COLO829 (cell line): ENCODE data around the gene GPR107.

Experiments
- DNase-seq: peaks from one replicate; pipeline ENCODE4 v3.0.0; 2012; ENCODE audit warnings: low spot score

The GPR107 gene

DNA sequence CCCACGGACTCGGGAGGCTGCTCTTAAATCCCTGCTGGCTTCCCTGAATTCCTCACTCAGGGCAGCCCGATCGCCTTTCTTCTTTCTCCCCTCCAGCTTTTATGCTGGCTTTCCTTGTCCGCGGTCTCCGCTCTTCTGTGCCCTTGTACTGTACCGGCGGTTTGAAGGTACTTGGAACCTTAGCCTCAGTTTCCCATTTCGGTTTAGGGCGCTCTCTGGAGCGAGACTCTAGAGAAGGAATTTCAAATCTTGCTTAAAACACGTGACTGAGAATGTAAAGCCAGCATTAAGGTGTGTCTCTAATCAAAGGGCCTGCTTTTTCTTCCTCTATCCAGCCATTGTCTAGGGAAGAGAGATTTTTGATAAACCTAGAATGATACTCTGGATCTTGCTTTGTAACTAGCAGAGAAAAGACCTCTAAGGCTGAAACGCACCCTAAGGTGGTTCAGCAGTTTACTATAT is 650 bp downstream of the GPR107 start:
- no peak for DNase-seq

DNA sequence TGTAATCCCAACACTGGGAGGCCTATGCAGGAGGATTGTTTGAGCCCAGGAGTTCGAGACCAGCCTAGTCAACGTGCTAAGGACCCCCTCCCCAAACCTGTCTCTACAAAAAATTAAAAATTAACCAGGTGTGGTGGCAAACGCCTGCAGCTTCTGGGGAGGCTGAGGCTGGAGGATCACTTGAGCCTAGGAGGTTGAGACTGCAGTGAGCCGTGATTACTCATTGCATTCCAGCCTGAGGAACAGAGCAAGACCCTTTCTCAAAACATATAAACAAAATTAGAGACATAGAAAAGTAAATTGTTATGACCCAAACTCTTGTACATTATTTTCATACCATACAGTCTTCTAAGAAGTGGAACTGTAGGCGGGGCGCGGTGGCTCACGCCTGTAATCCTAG is 1.1 kb downstream of the GPR107 start:
- DNase-seq = no peak

DNA sequence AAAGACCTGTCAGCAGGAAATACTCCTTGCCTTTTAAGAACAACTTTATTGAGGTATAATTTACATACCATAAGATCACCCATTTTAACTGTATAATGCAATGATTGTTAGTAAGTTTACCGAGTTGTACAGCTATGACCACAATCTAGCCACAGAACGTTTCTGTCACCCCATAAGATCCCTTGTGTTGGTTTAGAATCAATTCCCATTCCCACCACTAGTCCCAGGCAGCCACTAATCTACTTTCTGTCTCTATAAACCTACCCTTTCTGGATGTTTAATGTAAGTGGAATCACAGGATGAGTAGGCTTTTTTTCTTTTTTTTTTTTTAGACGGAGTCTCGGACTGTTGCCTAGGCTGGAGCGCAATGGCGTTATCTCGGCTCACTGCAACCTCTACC is 4.4 kb downstream of the GPR107 start:
- DNase-seq = no peak

DNA sequence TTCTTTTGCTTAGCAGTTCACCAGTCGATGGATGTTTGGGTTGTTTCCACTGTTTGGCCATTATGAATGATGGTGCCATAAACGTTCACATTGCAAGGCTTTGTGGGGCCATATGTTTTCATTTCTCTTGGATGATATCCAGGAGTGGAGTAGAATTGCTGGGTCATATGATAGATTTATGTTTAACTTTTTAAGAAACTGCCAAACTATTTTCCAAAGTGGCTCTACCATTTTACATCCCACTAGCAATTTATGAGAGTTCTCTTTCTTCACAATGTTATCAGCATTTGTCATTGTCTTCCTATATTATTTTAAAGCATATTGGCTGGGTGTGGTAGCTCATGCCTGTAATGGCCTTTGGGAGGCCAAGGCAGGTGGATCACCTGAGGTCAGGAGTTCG is 5.2 kb downstream of the GPR107 start:
- DNase-seq = no peak

DNA sequence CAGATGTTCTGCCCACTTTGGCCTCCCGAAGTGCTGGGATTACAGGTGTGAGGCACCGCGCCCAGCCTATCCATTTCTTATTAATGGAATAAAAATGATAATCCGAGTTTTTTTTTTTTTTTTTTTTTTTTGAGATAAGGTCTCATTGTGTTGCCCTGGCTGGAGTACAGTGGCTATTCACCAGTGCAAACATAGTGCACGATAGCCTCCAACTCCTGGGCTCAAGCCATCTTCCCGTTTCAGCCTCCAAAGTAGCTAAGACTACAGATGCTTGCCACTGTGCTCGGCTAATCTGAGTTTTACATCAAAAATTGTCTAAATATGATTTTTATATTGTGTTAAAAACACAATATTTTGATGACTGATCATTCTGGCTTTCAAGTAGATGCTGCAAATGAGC is 6.6 kb downstream of the GPR107 start:
- no peak for DNase-seq

DNA sequence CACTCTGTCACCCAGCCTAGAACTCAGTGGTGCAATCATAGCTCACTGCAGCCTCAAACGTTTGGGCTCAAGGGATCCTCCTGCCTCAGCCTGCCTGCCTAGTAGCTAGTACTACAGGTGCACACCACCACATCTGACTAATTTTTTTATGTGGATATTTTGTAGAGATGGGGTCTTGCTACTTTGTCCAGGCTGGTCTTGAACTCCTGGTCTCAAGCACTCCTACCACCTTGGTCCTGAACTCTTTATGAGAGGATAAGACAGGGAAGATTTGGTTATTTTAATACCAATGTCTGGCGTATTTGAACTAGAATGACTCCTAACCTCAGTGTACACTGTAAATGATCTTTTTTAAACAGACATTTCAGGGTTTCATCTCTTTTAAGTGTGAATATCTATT is 9.0 kb downstream of the GPR107 start:
- DNase-seq = no peak

DNA sequence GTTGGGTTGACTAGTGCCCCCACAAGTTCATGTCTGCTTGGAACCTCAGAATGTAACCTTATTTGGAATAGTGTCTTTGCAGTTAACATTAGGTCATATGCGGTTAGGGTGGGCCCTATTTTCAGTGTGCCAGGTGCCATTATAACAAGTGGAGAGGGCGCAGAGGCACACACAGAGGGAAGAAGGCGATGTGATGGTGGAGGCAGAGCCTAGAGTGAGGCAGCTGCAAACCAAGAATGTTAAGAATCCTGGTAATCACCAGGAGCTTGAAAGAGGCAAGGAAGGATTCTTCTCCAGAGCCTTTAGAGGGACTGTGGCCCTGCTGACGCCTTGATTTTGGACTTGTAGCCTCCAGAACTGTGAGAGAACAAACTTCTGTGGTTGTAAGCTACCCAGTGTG is 10.9 kb downstream of the GPR107 start:
- DNase-seq = no peak

DNA sequence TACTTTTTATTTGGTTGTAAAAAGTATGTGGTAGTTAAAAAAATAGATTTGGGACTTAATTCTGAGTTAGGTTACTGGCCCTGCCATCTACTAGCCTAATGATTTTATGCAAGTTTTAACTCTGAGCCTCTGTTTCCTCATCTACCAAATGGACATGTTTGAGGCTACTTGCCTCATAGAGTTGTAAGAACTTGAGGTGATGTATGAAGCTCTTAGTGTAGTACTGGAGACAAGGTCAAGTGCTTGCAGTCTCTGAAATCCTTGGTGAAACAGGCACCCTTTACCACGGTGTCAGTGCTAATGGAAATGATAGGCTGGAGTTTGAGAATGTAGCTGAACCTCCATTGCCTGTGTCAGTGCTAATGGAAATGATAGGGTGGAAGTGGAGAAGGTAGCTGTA is 15.3 kb downstream of the GPR107 start:
- DNase-seq = no peak

DNA sequence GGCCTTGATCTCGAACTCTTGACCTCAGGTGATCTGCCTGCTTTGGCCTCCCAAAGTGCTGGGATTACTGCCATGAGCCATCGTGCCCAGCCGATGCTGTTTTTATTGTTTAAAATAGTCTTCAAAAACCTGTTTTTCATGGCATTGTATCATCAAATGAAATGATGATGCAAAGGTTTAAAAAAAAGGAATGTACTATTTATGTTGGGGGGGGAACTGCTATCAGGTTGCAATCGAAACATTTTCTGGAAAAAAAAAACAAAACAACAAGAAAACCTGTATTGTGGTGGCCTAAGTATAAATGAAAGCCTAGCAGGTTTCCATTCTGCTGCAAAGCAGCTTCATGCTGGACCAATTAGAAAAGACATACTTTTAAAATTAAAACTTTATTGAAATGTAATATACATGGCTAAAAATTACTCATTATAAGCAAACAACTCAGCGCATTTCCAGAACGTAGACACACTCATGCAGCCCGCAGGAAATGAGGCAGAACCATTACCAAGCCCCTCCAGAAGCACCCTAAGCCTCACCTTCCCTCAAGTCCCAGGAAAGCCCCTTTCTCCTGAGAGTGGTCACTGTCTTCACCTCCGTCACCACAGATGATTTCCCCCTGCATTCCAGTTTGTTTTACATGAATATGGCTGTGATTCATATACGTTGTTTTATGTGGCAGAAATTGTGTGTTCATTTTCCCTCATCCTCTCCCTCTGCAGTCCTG is 19.0 kb downstream of the GPR107 start:
- no peak for DNase-seq

DNA sequence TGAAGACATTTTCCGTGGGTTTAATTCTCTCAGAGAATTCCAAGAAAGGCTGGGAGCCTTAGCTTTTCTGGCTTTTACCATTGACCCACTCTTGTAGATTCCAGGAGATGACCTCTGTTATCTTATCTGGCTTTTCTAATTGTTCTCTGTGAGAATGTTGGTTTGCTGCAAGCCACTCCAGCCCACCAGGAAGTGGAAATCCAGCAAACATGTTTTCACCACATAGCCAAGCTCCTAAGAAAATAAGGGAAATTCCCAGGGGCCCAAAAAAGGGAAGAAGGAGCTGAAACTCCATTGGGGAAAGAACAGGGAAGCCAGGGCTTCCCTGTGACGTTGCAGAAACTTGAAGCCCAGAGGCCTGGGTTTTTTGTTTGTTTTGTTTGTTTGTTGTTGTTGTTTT is 19.7 kb downstream of the GPR107 start:
- DNase-seq = no peak

DNA sequence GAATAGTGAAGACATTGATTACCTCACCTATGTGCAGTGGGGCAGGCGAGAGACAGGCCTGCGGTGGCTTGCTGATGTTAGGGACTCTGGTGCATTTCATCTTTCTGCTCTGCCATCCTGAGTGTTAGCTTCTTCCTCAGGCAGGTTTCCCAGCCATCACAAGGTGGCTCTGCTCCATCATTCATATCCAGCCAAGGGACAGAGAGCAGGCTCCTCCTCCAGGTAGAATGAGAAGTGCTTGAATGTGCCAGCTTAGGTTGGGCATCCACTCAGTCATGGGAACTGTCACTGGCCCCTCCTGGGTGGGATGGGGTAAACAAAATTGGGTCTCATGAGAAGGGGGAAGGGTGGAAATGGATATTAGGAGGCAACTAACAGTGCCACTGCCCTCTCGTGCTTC is 24.8 kb downstream of the GPR107 start:
- no peak for DNase-seq

DNA sequence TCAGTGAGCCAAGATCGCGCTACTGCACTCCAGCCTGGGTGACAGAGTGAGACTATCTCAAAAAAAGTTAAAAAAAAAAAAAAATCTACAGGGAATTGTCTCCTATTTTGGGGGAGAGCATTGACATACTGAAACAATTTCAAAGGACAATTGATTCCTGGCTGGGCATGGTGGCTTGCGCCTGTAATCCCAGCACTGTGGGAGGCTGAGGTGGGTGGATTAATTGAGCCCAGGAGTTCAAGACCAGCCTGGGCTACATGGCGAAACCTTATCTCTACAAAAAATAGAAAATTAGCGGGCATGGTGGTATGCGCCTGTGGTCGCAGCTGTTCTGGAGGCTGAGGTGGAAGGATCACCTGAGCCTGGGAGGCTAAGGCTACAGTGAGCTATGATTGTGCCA is 30.6 kb downstream of the GPR107 start:
- DNase-seq = no peak

DNA sequence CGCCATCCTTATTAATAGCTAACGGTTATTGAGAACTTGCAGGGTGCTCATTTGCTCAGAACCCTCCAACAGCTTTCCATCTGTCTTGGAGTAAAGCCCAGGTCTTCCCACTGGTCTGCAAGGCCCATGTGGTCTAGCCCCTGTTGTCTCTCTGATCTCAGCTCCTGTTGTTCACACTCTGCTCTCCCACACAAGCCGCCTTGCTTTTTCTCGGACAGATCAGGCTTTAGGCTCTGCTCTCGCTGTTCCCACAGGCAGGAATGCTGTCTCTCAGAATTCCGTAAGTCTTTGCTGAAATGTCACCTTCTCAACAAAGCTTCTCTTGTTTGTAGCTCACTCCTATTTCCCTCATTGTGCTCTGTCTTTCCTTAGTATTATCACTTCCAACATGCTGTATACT is 34.3 kb downstream of the GPR107 start:
- peak; percentile 97 for DNase-seq

DNA sequence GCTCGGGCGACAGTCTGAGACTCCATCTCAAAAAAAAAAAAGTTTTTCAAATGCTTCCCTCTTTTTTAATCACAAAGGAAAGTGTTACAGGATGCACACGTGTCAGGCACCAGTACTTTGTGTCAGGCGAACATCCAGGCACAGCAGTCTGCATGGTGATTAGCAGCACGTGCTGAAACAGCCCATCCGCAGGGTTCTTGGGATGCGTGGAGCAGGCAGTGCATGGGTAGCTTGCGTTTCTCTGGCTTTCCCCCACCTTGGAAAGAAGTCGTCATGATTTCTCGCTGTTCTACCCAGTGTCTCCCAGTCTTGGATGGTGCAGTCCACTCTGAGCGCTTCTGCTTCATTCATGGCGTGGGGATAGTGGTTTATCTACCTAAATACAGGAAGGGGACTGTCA is 35.4 kb downstream of the GPR107 start:
- DNase-seq = no peak

DNA sequence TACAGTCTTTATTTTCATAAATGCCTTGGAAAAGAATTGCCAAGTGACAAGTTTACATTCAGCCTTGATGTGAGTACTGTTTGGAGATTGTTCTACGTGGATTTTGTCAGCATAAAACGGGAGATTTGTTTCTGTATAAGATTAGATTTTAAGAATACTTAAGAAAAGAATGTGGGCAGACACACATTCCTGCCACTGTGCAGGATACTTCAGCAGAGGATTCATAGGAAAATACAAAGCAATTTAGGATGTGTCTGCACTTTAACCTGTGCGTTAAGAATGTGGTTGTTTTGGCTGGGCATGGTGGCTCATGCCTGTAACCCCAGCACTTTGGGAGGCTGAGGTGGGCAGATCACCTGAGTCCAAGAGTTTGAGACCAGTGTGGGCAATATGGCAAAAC is 37.2 kb downstream of the GPR107 start:
- no peak for DNase-seq

DNA sequence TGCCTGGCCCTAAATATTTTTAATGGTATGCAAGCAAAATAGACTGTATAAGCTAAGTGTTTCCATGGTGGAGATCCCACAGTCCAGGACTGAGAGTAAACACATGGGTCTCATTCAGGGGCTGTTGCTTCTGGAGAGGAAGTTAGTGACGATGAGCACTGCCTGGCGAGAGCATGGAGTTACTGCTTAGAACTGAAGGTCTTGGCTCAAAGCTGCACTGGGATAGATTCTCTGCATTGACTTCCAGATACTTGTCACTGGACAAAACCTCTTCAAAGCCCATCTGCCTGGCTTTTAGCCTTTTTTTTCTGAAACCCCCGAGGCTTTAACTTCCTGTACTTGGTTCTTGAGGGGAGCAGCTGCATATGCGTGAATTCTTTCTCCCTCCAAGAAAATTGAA is 39.2 kb downstream of the GPR107 start:
- no peak for DNase-seq

DNA sequence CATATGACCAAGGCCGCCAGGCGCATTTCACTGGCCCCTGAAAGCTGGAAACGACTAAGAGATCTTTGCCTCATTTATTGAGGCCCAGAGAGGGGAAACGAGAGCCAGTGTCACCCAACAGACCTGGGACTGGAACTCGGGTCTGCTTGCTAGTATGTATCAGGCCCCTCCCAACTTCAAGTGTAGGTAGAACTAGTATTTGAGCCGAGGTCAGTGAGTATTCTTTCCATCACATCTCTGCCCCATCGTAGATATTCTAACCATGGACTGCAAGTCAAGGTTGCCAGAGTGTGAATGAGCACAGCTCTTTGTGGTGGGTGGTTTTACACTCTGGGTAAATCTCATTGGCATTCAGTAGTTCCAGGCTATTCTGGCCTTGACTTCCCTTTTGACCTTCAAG is 42.2 kb downstream of the GPR107 start:
- no peak for DNase-seq

DNA sequence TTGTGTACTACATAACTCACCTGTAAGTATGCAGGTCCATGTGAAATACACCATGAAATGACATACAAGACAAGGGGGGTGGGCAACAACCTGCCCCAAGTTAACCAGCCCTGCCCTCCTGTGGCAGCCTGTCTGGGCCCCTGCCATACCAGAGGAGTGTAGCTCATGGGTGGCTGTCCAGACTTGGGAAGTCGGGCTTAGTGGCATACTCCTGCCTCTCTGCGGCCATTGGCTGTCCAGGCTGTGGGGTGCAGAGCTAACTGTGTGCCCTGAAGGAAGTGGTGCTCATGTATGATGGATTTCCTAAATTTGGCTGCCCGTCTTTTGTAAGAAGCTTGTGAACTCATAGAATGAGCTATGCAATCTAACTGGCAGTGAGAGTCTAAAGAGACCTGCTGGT is 47.0 kb downstream of the GPR107 start:
- no peak for DNase-seq

DNA sequence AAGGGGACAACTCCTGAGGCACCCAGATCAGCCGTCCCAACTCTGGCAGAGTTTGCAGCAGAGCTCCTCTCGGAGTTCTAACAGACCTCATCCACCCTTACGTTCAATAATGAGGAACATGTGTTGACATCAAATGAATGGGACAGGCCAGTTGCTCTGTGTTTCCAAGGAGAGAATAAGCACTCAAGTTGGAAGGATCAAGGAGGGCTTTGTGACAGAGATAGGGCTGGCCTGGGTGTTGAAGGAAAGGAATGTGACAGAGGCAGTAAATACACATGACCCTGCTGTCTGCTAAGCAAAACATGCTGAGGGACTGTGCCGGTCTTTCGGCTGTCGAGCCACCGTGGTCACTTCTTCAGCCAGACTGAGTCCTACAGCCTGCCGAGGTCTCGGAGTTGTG is 48.2 kb downstream of the GPR107 start:
- no peak for DNase-seq

DNA sequence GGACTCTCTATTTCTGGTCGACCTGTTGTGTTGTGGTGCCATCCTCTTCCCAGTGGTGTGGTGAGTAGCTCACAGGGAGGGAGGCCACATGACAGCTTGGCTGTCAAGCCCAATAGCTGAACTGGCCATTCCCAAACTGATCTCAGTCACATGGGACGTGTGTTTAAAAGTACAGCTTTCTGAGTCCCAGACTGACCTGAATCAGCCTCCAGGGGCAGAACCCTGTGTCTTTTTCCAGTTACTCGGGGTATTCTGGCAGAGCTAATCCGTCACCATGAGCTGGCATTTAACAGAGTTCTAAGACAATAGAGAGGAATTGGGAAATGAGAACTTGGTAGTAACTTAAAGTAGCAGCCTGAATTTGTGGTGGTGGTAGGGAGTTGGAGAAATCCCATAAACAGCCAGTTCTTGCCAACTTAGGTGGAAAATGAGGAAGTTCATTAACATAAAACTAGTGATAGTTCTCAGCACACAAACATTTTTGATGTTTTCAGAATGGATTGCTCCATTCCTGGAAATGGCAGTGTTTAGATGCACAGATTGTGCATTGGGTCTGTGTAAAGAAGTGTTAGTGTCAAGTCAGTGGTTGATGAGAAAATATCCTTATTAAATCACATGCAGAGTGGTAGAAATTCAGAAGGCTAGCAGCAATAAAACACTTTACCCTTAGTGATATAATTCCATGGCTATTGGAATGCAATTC is 50.9 kb downstream of the GPR107 start:
- no peak for DNase-seq

DNA sequence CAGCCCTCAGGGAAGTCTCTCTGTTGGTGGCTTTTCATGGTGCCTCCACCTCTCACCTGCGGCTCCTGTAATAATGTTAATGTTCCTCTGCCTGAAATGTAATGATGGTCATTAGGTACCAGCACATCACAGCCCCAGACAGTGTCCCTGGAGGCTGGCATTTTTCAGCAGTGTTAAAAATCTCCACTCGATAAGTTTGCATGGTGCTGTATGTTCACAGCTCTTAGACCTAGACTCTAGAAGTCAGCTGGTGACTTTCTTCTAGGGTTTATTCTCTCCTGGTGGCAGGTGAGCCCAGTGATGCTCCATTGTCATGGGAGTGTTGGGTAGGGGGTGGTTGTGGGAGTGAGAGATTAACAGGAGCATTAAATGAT is 53.1 kb downstream of the GPR107 start:
- DNase-seq = no peak

DNA sequence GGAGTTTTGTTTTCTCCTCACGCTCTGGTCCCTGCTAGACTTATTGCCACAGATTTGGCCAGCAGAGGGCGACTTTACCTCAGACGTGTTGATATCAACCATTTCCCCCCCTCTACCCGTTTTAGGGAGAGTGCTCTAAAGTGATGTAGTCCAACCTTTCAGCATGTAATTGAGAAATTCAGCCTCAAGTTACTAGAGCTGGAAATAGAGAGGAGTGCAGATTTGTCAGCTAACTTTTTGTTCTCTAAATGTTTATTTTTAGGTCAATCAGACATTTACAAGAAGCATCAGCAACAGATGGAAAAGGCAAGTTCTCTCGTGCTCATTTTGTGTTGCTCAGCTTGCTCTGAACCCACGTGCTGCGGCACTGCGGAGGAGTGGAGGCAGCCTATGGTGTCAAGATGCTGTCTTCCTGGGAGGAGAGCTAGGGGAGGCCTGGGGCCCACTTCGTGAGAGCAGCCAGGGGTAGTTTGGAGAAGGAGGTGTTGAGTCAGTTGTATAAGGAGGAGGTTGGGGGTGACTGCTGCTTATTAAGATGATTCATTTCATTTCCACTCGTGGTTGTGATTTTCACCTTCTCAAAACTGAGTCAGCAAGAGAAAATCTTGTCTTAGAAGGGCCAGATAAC is 53.6 kb downstream of the GPR107 start:
- peak; percentile 72 for DNase-seq

DNA sequence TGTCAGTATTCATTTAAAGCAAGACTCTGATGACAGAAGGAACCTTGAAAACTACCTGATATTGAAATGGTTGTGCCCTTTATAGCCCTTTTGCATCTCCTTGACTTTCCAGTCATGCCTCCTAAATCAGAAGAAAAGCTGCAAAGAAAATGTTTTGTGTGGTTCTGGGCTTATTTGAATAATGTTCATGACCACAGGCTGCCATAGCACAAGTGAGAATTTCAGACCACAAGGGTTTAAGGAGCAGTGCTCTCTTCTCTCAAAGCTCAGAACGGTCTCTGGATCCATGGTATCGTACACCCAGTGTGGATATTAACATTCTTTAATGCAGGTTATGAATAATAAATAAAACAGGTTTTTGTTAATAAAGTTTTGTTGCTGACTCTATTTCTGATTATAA is 54.2 kb downstream of the GPR107 start:
- DNase-seq = no peak

DNA sequence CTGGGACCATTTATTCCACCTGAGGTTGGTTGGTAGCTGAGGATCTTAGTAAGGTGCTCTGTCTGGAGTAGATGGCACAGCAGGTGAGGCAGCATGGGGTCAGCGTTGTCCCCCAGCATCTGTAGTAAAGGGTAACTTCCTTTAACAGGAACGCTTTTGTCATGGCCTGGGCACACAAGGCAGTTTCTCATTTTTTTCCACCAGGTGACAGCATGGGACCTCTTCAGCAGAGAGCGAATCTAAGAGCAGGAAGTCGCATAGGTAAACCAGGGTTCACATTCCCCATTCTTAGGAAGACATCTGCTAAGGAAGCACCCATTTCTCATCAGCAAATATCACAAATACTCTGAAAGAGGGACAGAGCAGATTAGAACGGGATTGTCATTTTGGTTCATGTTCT is 56.5 kb downstream of the GPR107 start:
- DNase-seq = no peak
